ENCODE results near the gene TAS2R50. TPM values are rescaled to one million over a fixed set of nuclear protein-coding genes. Genes with fewer than 3 reads are reported as not detected.

TAS2R50 gene
- total and polyA plus RNA-seq, 9 of the 15 experiments (the other 6 are each of a cell fraction or from before 2014, with no cell fraction given): 0.06 to 1.3 (median 0.42) TPM; not detected in 3

GRCh38 chr12:11007608-11008007 lies 20.9 kb upstream of the TAS2R50 start:
- DNase-seq (ENCODE audit: extremely low read depth in 1 of 4, low spot score in 3 of 4) (no peak), FAIRE-seq (no peak), ATAC-seq (no peak)
- H4K20me1 ChIP-seq (replicated peaks; ENCODE audit: control insufficient read depth, insufficient read depth, low read length): no peaks in the 10 kb centered on the region
- no peaks in the 10 kb centered on the region for H3K36me3 ChIP-seq (ENCODE audit: control insufficient read depth, insufficient read depth, low read length)
- TF ChIP-seq SMC3 (conservative IDR thresholded peaks at IDR 0.05; ENCODE audit: insufficient read depth, low read depth, low read length) (no peak), GTF2F1 (IDR thresholded peaks at IDR 0.05; ENCODE audit: low read depth, low read length) (no peak), BRF2 (IDR thresholded peaks at IDR 0.05; ENCODE audit: borderline replicate concordance, insufficient read depth, insufficient read length) (no peak), RNF219 (CRISPR knock-in tag; IDR thresholded peaks at IDR 0.05) (no peak), THRA (IDR thresholded peaks at IDR 0.05) (no peak), PTTG1 (tag; IDR thresholded peaks at IDR 0.05; ENCODE audit: low read depth) (no peak), ZFP30 (CRISPR knock-in tag; IDR thresholded peaks at IDR 0.05; ENCODE audit: borderline replicate concordance) (no peak), TRIM28 (IDR thresholded peaks at IDR 0.05) (no peak), ZNF121 (CRISPR knock-in tag; conservative IDR thresholded peaks at IDR 0.05) (no peak), CBFA2T2 (conservative IDR thresholded peaks at IDR 0.05) (no peak), CHCHD3 (CRISPR knock-in tag; IDR thresholded peaks at IDR 0.05) (no peak)
- 92% methylated on average over 1 of the region's 1 CpG for WGBS (ENCODE audit: insufficient coverage, low coverage, missing lambda C conversion rate)
- in situ Hi-C loops (cut with MboI): no loop called here
- ChIA-PET CTCF (ENCODE audit: low intra/inter-chr PET ratio) (no interaction called here), POLR2A (no interaction called here)
- H3K27me3 ChIP-seq (ENCODE audit: control insufficient read depth in 2 of 2, insufficient read depth in 2 of 2, low read length in 2 of 2): no peaks in the 10 kb centered on the region
- no peaks in the 10 kb centered on the region for H3K9me3 ChIP-seq (replicated peaks; ENCODE audit: control insufficient read depth, insufficient read depth, low read depth, low read length)
- no peak overlapping the region for H2AFZ ChIP-seq (ENCODE audit: low read depth, low read length)
- H3K79me2 ChIP-seq (ENCODE audit: control insufficient read depth, insufficient read depth, low read length): no peaks in the 10 kb centered on the region
- no peak overlapping the region for H3K9ac ChIP-seq (ENCODE audit: insufficient read depth in 1 of 2, low read depth in 2 of 2, low read length in 2 of 2)
- no peak overlapping the region for H3K4me3 ChIP-seq
- H3K4me1 ChIP-seq (replicated peaks in 1 of 2; ENCODE audit: control insufficient read depth in 2 of 2, insufficient read depth in 2 of 2, low read length in 2 of 2): no peaks in the 10 kb centered on the region
- no TSS peak for BruUV-seq (replicated peaks)
- H3K9me1 ChIP-seq (ENCODE audit: control insufficient read depth, insufficient read depth, low read length): no peaks in the 10 kb centered on the region
- H3K27ac ChIP-seq (ENCODE audit: extremely low read depth, low read depth, low read length): no peak overlapping the region
- H3K4me2 ChIP-seq (ENCODE audit: insufficient read depth, low read length): no peak overlapping the region
- intact Hi-C loops (cut with micrococcal nuclease): no loop called here
